Esophagus squamous epithelium (tissue), 5 donors: ENCODE results near the gene ATP2B2. TPM values are rescaled to one million over a fixed set of nuclear protein-coding genes. Genes with fewer than 3 reads are reported as not detected.

Source experiments
- DNase-seq: peaks from one replicate; lab custom pipeline; 2025; lab: John Stamatoyannopoulos, UW
- H3K27ac ChIP-seq, 4 donors: fragments of 200-600 bp; sonication (generic); one replicate each; pipeline ENCODE4 v1.5.1; 2016 to 2019; ENCODE audit warnings: mild to moderate bottlenecking in 1 of 4
- H3K27me3 ChIP-seq, 4 donors: fragments of 200-600 bp; sonication (generic); 1 replicate in 3 of 4; 2 replicates in 1 of 4; pipeline versions ENCODE4 v1.5.1 to v1.6.0; 2017 to 2021; ENCODE audit warnings: antibody characterized with exemption in 1 of 4
- H3K36me3 ChIP-seq, 3 donors: fragments of 200-600 bp; sonication (generic); one replicate each; pipeline ENCODE4 v1.5.1; 2016 to 2019
- H3K4me1 ChIP-seq, 3 donors: fragments of 200-600 bp; sonication (generic); one replicate each; pipeline ENCODE4 v1.5.1; 2017 to 2019
- H3K4me3 ChIP-seq, 4 donors: fragments of 200-600 bp; sonication (generic); 1 replicate in 3 of 4; 2 replicates in 1 of 4; pipeline ENCODE4 v1.5.1; 2016 to 2019; ENCODE audit warnings: mild to moderate bottlenecking in 2 of 4, moderate library complexity in 1 of 4
- H3K9me3 ChIP-seq, 3 donors: fragments of 200-600 bp; sonication (generic); one replicate each; pipeline ENCODE4 v1.5.1; 2016 to 2019
- CTCF ChIP-seq, 6 experiments: fragments of 450-650 bp in 4 of 6; fragments of 200-600 bp in 2 of 6; sonication (generic) in 2 of 6; IDR thresholded peaks; one replicate each; pipeline ENCODE4 v1.5.1; 2016 to 2019; ENCODE audit warnings: antibody characterized with exemption in 6 of 6, mild to moderate bottlenecking in 4 of 6, moderate library complexity in 4 of 6
- POLR2A ChIP-seq, 4 donors: fragments of 450-650 bp; IDR thresholded peaks; one replicate each; pipeline ENCODE4 v1.6.1; 2017; ENCODE audit warnings: antibody characterized with exemption in 4 of 4, mild to moderate bottlenecking in 4 of 4, moderate library complexity in 3 of 4
- WGBS, 2 donors: methylation state at CpG; one replicate each; pipeline ENCODE4 v1.1.5; 2018; 5-methylcytosine and 5-hydroxymethylcytosine counted together
- intact Hi-C: fragments of 100-400 bp; cut with DNase I; formaldehyde crosslinking; loops from one replicate; pipeline ENCODE4 v1.15.0; 2022
- total RNA-seq, 4 donors: library from RNA; depleted of rRNA; stranded (reverse); fragments of >200 nt; gene quantifications; one replicate each; pipeline ENCODE4 v1.1.0, GENCODE V29; 2016
- donor health status: DM: yes; HTN: yes; CAD: no.

Gene ATP2B2
- total RNA-seq, 4 donors from 2014 or later, result 0.31 to 0.57 (median 0.42) TPM

DNA sequence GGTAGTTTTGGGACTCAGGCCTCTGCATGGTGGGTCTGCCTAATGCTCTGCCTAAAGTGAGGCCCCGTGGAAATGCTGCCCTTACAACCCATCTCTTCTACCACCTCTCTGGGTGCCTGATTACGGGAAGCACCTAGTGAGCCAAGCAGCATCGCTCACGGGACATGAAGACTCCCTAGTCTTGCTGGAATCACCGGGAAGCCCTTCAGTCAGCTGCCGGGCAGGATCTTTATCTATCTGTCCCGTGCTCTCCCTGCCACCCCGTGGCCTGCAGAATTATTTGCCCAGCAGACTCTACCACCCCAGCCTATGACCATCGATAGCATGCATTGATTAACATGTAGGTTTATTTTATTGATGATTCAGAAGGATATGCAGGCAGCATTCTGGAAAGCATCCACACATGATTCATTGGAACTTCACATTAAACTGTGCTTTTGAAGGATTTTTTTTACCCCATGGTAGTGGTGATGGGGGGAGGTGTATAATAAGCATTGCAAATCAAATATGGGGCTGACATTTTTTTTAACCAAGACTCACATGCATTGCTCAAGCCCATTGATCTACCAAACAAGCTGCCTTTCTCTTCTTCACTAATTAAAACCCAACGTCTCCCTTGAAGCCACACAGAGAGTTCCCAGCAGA lies 63.1 kb downstream of the ATP2B2 start:
- DNase-seq, result no peak
- no peaks in the 10 kb centered on the region for H3K4me1 ChIP-seq
- no peak overlapping the region for H3K27ac ChIP-seq
- H3K4me3 ChIP-seq, result no peak overlapping the region
- no peaks in the 10 kb centered on the region for H3K9me3 ChIP-seq
- no peak for TF ChIP-seq POLR2A (IDR thresholded peaks at IDR 0.05)
- no peak for TF ChIP-seq CTCF (IDR thresholded peaks at IDR 0.05)
- H3K36me3 ChIP-seq, result no peaks in the 10 kb centered on the region
- intact Hi-C loops, result no loop called here
- H3K27me3 ChIP-seq, result peaks cover 0 to 12% (median 0%) of the 10 kb centered on the region in 4 donors
- 66 to 68% methylated on average over 9 of the region's 10 CpGs for WGBS, 2 donors

GRCh38 chr3:10440684-10441083 lies 64.7 kb downstream of the ATP2B2 start:
- no peak overlapping the region for H3K4me3 ChIP-seq
- no peaks in the 10 kb centered on the region for H3K9me3 ChIP-seq
- no peaks in the 10 kb centered on the region for H3K36me3 ChIP-seq
- intact Hi-C loops, result no loop called here
- no peak overlapping the region for H3K27ac ChIP-seq
- H3K4me1 ChIP-seq, result no peaks in the 10 kb centered on the region
- TF ChIP-seq CTCF (IDR thresholded peaks at IDR 0.05), result no peak
- TF ChIP-seq POLR2A (IDR thresholded peaks at IDR 0.05), result no peak
- WGBS, 2 donors, result 68 to 73% methylated on average over 5 of the region's 5 CpGs
- DNase-seq, result no peak
- H3K27me3 ChIP-seq, result peaks cover 0 to 4% (median 0%) of the 10 kb centered on the region in 4 donors

DNA sequence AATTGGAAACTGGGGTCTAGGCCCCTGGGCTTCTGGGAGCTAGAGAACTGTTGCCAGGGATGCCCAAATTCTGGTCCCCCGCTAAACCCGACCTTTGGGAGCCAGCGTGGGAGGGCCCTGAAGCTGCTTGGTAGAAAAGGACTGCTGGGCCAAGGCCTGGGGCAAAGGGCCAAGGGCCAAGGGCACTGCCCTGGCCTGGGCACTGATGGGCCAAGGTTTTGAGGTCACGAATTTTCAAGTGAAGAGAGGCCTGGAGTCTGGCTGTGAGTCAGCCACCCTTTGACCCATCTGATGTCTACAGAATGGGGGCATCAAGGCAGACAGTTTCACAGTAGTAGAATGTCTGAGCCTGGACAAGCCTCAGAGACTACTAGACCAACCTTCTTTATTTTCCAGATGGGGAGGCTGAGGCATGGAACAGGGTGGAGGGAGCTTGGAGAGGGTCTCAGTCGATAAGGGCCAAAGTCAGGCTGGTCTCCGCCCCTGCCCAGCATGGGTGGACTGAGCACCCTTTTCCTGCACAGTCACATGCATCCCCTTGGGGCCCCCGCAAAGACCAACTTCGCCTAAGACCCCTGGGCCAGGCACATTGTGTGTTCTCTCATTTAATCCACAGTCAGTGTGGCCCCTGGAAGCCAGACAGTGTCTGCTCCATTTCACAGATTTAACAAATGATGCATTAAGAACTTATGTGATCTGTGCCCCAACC lies 66.3 kb downstream of the ATP2B2 start:
- H3K36me3 ChIP-seq, result no peaks in the 10 kb centered on the region
- WGBS, 2 donors, result 83 to 91% methylated on average over 5 to 7 of the region's 8 CpGs
- TF ChIP-seq POLR2A (IDR thresholded peaks at IDR 0.05) (no peak), CTCF (IDR thresholded peaks at IDR 0.05) (no peak)
- H3K27me3 ChIP-seq, result no peaks in the 10 kb centered on the region
- H3K9me3 ChIP-seq, result no peaks in the 10 kb centered on the region
- no peak overlapping the region for H3K27ac ChIP-seq
- H3K4me3 ChIP-seq, result no peak overlapping the region
- DNase-seq, result no peak
- intact Hi-C loops, result no loop called here
- no peaks in the 10 kb centered on the region for H3K4me1 ChIP-seq

GRCh38 chr3:10437995-10438901 lies 67.1 kb downstream of the ATP2B2 start:
- Histone ChIP-seq H3K27me3 (no peaks in the 10 kb centered on the region), H3K36me3 (no peaks in the 10 kb centered on the region), H3K4me3 (no peak overlapping the region), H3K9me3 (no peaks in the 10 kb centered on the region), H3K4me1 (no peaks in the 10 kb centered on the region), H3K27ac (no peak overlapping the region)
- no peak for DNase-seq
- TF ChIP-seq POLR2A (IDR thresholded peaks at IDR 0.05) (no peak), CTCF (IDR thresholded peaks at IDR 0.05) (no peak)
- intact Hi-C loops, result no loop called here
- 70 to 72% methylated on average over 7 to 9 of the region's 16 CpGs for WGBS, 2 donors
